NCI-H187 (cell line): Measurements from ENCODE around the gene GPC1.

Experiments
- DNase-seq, 2 experiments: peaks; one replicate each; lab custom pipeline; 2025; lab: John Stamatoyannopoulos, UW

Gene GPC1

DNA sequence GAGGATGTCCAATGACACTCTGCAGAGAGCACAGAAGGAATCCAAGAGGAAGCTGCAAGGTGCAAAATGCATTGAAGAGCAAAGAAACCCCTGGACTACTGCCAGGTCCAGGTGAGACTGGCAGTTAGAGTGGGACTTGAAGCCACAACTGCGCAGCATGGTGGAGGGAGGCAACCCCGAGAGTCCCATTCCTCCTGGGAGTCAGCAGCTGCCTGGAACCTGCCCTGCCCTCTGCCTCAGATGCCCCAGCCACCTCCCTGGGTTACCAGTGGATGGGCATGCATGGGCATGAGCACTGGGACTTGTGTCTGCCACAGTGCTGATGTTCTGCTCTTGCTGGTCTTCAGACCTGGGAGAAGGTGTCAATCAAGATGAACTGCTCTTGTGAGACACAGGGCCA is 79.2 kb downstream of the GPC1 start:
- DNase-seq, result no peak

DNA sequence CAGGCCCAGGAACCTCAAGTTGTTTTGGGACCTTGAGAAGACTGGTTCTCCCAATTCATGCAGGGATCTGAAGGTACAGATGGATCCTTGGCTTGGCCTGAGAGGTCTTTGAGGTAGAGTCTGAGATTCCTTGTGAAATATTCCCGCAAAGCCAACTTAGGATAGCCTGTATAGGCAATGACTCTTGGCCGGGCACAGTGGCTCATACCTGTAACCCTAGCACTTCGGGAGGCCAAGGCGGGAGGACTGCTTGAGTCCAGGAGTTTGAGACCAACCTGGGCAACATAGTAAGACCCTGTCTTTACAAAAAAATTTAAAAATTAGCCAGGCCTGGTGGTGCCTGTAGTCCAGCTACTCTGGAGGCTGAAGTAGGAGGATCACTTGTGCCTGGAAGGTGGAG is 81.9 kb downstream of the GPC1 start:
- no peak for DNase-seq
